B cell (primary cell): ENCODE results near the gene TKFC. TPM values are rescaled to one million over a fixed set of nuclear protein-coding genes. Genes with fewer than 3 reads are reported as not detected.

Experiments
- ATAC-seq: fragments of 200-7000 bp; cut with Tn5 transposase; one replicate; pipeline ENCODE4 v1.10.0; 2021; ENCODE audit warnings: low read depth, mild to moderate bottlenecking, moderate number of reproducible peaks, moderate library complexity
- CTCF ChIA-PET: fragments of 350-600 bp; sonication (Branson Sonifier 250); formaldehyde crosslinking; loops from one replicate; lab custom pipeline; 2021; ENCODE audit warnings: antibody characterized with exemption, inconsistent platforms; lab: Charles Lee
- POLR2A ChIA-PET: fragments of 350-600 bp; sonication (Branson Sonifier 250); formaldehyde crosslinking; loops from one replicate; lab custom pipeline; 2021; ENCODE audit warnings: antibody characterized with exemption; lab: Charles Lee
- DNase-seq: peaks from one replicate; pipeline ENCODE4 v3.0.0; 2013
- H2AFZ ChIP-seq: 2 replicates; pipeline ENCODE4 v1.6.1; 2012; ENCODE audit warnings: mild to moderate bottlenecking, low read depth, low read length; ENCODE audit not compliant: insufficient read depth, poor library complexity, severe bottlenecking
- H3K27ac ChIP-seq, 2 donors: 1 replicate in 1 of 2; 2 replicates in 1 of 2; pipeline ENCODE4 v1.5.1; 2012 to 2013; ENCODE audit warnings: low read length in 2 of 2, mild to moderate bottlenecking in 2 of 2, moderate library complexity in 1 of 2
- H3K27me3 ChIP-seq, 4 experiments: fragments of 200-600 bp in 1 of 4; sonication (generic) in 1 of 4; replicated peaks in 1 of 4; 1 replicate in 2 of 4; 2 replicates in 2 of 4; pipeline versions ENCODE4 v1.6.1 to v1.7.0; 2013 to 2016; ENCODE audit warnings: low read length in 3 of 4, mild to moderate bottlenecking in 2 of 4, mixed read lengths in 1 of 4, moderate library complexity in 1 of 4; ENCODE audit not compliant: insufficient read depth in 4 of 4, control insufficient read depth in 3 of 4; ENCODE audit errors: control extremely low read depth in 1 of 4
- H3K36me3 ChIP-seq, 2 experiments: replicated peaks in 1 of 2; 1 replicate in 1 of 2; 2 replicates in 1 of 2; pipeline versions ENCODE4 v1.6.1 to v1.7.1; 2013; ENCODE audit warnings: low read length in 1 of 2; ENCODE audit not compliant: insufficient read depth in 2 of 2, control insufficient read depth in 1 of 2; ENCODE audit errors: control extremely low read depth in 1 of 2, extremely low read depth in 1 of 2
- H3K4me1 ChIP-seq, 2 donors: fragments of 200-600 bp in 1 of 2; sonication (generic) in 1 of 2; 1 replicate in 1 of 2; 2 replicates in 1 of 2; pipeline versions ENCODE4 v1.5.1 to v1.6.1; 2013 to 2017; ENCODE audit warnings: low read length in 2 of 2; ENCODE audit not compliant: control insufficient read depth in 2 of 2, insufficient read depth in 2 of 2
- H3K4me2 ChIP-seq: replicated peaks from 2 replicates; pipeline ENCODE3; 2012; ENCODE audit warnings: mild to moderate bottlenecking, low read depth, low read length; ENCODE audit not compliant: poor library complexity, severe bottlenecking
- H3K4me3 ChIP-seq, 5 experiments: fragments of 200-600 bp in 1 of 5; sonication (generic) in 1 of 5; 1 replicate in 3 of 5; 2 replicates in 2 of 5; pipeline versions ENCODE4 v1.5.1 to v1.7.0; 2011 to 2016; ENCODE audit warnings: low read length in 4 of 5, mild to moderate bottlenecking in 4 of 5, low read depth in 2 of 5, control low read depth in 1 of 5, moderate library complexity in 1 of 5; ENCODE audit not compliant: insufficient read depth in 1 of 5; ENCODE audit errors: control extremely low read depth in 1 of 5, extremely low read depth in 1 of 5
- H3K79me2 ChIP-seq: fragments of 200-600 bp; sonication (generic); one replicate; pipeline ENCODE4 v1.6.0; 2016; ENCODE audit warnings: low read length; ENCODE audit not compliant: control insufficient read depth, insufficient read depth
- H3K9ac ChIP-seq: fragments of 200-600 bp; sonication (generic); 2 replicates; pipeline ENCODE4 v1.6.1; 2017; ENCODE audit warnings: mild to moderate bottlenecking, low read length, moderate library complexity
- H3K9me3 ChIP-seq, 3 donors: one replicate each; pipeline versions ENCODE4 v1.6.1 to v1.7.1; 2013; ENCODE audit warnings: low read length in 2 of 3; ENCODE audit not compliant: control insufficient read depth in 2 of 3, insufficient read depth in 1 of 3; ENCODE audit errors: control extremely low read depth in 1 of 3
- H4K20me1 ChIP-seq: 2 replicates; pipeline ENCODE4 v1.6.0; 2012; ENCODE audit warnings: mild to moderate bottlenecking, low read length; ENCODE audit not compliant: insufficient read depth, control insufficient read depth, poor library complexity, severe bottlenecking
- H3K27ac Mint-ChIP-seq: one replicate; pipeline ENCODE4 v1.8.0; 2021; ENCODE audit warnings: mixed read lengths
- H3K27me3 Mint-ChIP-seq: one replicate; pipeline ENCODE4 v1.8.0; 2021; ENCODE audit warnings: mixed read lengths
- H3K4me1 Mint-ChIP-seq: one replicate; pipeline ENCODE4 v1.8.0; 2021; ENCODE audit warnings: mixed read lengths
- H3K4me3 Mint-ChIP-seq: one replicate; pipeline ENCODE4 v1.8.0; 2021; ENCODE audit warnings: mixed read lengths
- H3K9me3 Mint-ChIP-seq: one replicate; pipeline ENCODE4 v1.8.0; 2022; ENCODE audit warnings: mixed read lengths; ENCODE audit not compliant: insufficient read depth
- CTCF ChIP-seq: fragments of 200-600 bp; IDR thresholded peaks from one replicate; pipeline ENCODE4 v1.8.0; 2022; ENCODE audit warnings: antibody characterized with exemption, mild to moderate bottlenecking
- EZH2 ChIP-seq: IDR thresholded peaks from 2 replicates; pipeline ENCODE4 v1.6.1; 2012; ENCODE audit warnings: borderline replicate concordance, low read depth, mild to moderate bottlenecking, moderate library complexity, low read length; ENCODE audit not compliant: insufficient read depth, poor library complexity, severe bottlenecking
- WGBS: methylation state at CpG from one replicate; pipeline ENCODE4 v1.1.5; 2013; ENCODE audit warnings: missing lambda C conversion rate; ENCODE audit not compliant: insufficient coverage; 5-methylcytosine and 5-hydroxymethylcytosine counted together
- intact Hi-C: fragments of 100-400 bp; cut with micrococcal nuclease; formaldehyde crosslinking; loops from one replicate; pipeline ENCODE4 v1.10.0; 2022
- polyA plus RNA-seq: library from polyadenylated mRNA; depleted of rRNA; stranded (reverse); fragments of >200 nt; gene quantifications from 2 replicates; pipeline ENCODE4 v1.2.3, GENCODE V29; 2012
- total RNA-seq, 2 donors: library from RNA; stranded (reverse); fragments of 120-200 nt in 1 of 2; gene quantifications; 1 replicate in 1 of 2; 2 replicates in 1 of 2; pipeline versions ENCODE4 v1.2.3 to v1.2.4, GENCODE V29; 2013 to 2022

The TKFC gene
- total and polyA plus RNA-seq, 2 donors (not counting 1 experiment from before 2014, with no cell fraction given), result 82.3 to 86.3 TPM

- no peaks in the 10 kb centered on the region for H3K9me3 Mint-ChIP-seq
- H3K4me1 Mint-ChIP-seq, result peaks cover 61% of the 10 kb centered on the region
- WGBS, result 24% methylated on average over 18 of the region's 19 CpGs
- ChIA-PET POLR2A (interaction anchor here (0.8 to 2.1 kb wide), 6 partner anchors 23 to 96 kb away, joined by 3 to 12 read pairs (median 4); partner anchors contain the start of genes CPSF7, CYB561A3, SDHAF2 and TMEM138), CTCF (interaction anchor here (0.9 to 11.2 kb wide), 8 partner anchors 12 to 101 kb away, joined by 3 to 649 read pairs (median 10); partner anchors contain the start of genes CPSF7, CYB561A3, SDHAF2 and TMEM138)
- Histone ChIP-seq H3K4me3 (peak overlapping the region; percentile 75 to 97 (median 84)), H3K27ac (peak overlapping the region; percentile 76 to 88), H3K36me3 (peaks cover 4 to 11% of the 10 kb centered on the region in 2 experiments), H4K20me1 (peaks cover 22% of the 10 kb centered on the region), H3K4me2 (peak overlapping the region; percentile 88), H3K9ac (peak overlapping the region; percentile 82), H3K4me1 (peaks cover 30 to 35% of the 10 kb centered on the region in 2 donors), H3K79me2 (peaks cover 49% of the 10 kb centered on the region), H3K9me3 (no peaks in the 10 kb centered on the region), H2AFZ (peak overlapping the region; percentile 86), H3K27me3 (no peaks in the 10 kb centered on the region)
- H3K27me3 Mint-ChIP-seq, result no peaks in the 10 kb centered on the region
- TF ChIP-seq EZH2 (no peak), CTCF (no peak)
- ATAC-seq, result peak; percentile 6
- intact Hi-C loops, result loop anchor here (1.0 to 5.0 kb wide), 3 partner anchors 97 to 491 kb away; partner anchors contain the start of genes CCDC86, SDHAF2 and VPS37C
- DNase-seq, result no peak
- peak overlapping the region; percentile 97 for H3K27ac Mint-ChIP-seq
- peak overlapping the region; percentile 98 for H3K4me3 Mint-ChIP-seq
These were observed 764 bp downstream of the TKFC start for GRCh38 chr11:61333550-61334433.
